GM12878 (cell line): ENCODE results near the gene IHH. TPM values are rescaled to one million over a fixed set of nuclear protein-coding genes. Genes with fewer than 3 reads are reported as not detected.

Experiments
- ATAC-seq: fragments of 200-7000 bp; cut with Tn5 transposase; 3 replicates; pipeline ENCODE4 v1.9.1; 2020; ENCODE audit warnings: mild to moderate bottlenecking, moderate library complexity
- BruUV-seq: library from RNA; stranded (reverse); fragments of 400-500 nt; replicated peaks from 2 replicates; lab custom pipeline; 2021; lab: Mats Ljungman, UMichigan
- CTCF ChIA-PET: fragments of 300-600 bp; sonication (Branson Sonifier 250); formaldehyde crosslinking; extraction: SDS; loops from one replicate; lab custom pipeline; 2021; ENCODE audit warnings: inconsistent platforms; lab: Yijun Ruan, JAX
- POLR2A ChIA-PET: fragments of 350-600 bp; formaldehyde crosslinking; extraction: SDS; loops from one replicate; lab custom pipeline; 2021; ENCODE audit warnings: inconsistent platforms; lab: Charles Lee
- RAD21 ChIA-PET: fragments of 300-600 bp; sonication (Branson Sonifier 250); formaldehyde crosslinking; loops from one replicate; lab custom pipeline; 2023; ENCODE audit warnings: antibody characterized with exemption; ENCODE audit not compliant: unreplicated experiment; lab: Charles Lee
- SMC1A ChIA-PET: fragments of 300-600 bp; sonication (Branson Sonifier 250); formaldehyde crosslinking; loops from one replicate; lab custom pipeline; 2023; ENCODE audit not compliant: unreplicated experiment, uncharacterized antibody; lab: Charles Lee
- DNase-seq: peaks from one replicate; pipeline ENCODE4 v3.0.0-alpha.2; 2011; ENCODE audit warnings: low read depth, low spot score
- FAIRE-seq: peaks from 3 replicates; lab custom pipeline; 2011; peaks lifted over from hg19 to GRCh38; lab: Jason Lieb, UNC
- H2AFZ ChIP-seq: 2 replicates; pipeline ENCODE4 v1.6.0; 2011; ENCODE audit warnings: low read depth, low read length, control low read depth; ENCODE audit not compliant: control insufficient read depth
- H3K27ac ChIP-seq: 2 replicates; pipeline ENCODE4 v1.5.1; 2011; ENCODE audit warnings: control low read depth; ENCODE audit not compliant: control insufficient read depth, insufficient read depth
- H3K27me3 ChIP-seq, 2 experiments: replicated peaks in 1 of 2; 2 replicates each; pipeline versions ENCODE4 v1.6.0 to v1.6.1; 2011; ENCODE audit warnings: low read length in 1 of 2; ENCODE audit not compliant: control insufficient read depth in 2 of 2, insufficient read depth in 2 of 2
- H3K36me3 ChIP-seq, 2 experiments: 2 replicates each; pipeline ENCODE4 v1.5.1; 2011; ENCODE audit warnings: low read length in 1 of 2; ENCODE audit not compliant: control insufficient read depth in 2 of 2, insufficient read depth in 2 of 2
- H3K4me1 ChIP-seq: 2 replicates; pipeline ENCODE4 v1.6.1; 2011; ENCODE audit warnings: mild to moderate bottlenecking, low read length, moderate library complexity, mixed read lengths; ENCODE audit not compliant: control insufficient read depth, insufficient read depth
- H3K4me2 ChIP-seq: 2 replicates; pipeline ENCODE4 v1.6.0; 2011; ENCODE audit warnings: control low read depth; ENCODE audit not compliant: control insufficient read depth, insufficient read depth
- H3K4me3 ChIP-seq: fragments of 200-600 bp; sonication (generic); 2 replicates; pipeline ENCODE4 v1.5.1; 2016
- H3K79me2 ChIP-seq: 2 replicates; pipeline ENCODE4 v1.6.0; 2011; ENCODE audit warnings: low read length; ENCODE audit not compliant: control insufficient read depth, insufficient read depth
- H3K9ac ChIP-seq: 2 replicates; pipeline ENCODE4 v1.8.0; 2011; ENCODE audit warnings: low read length, control low read depth, mixed read lengths; ENCODE audit not compliant: control insufficient read depth, insufficient read depth
- H3K9me3 ChIP-seq: replicated peaks from 3 replicates; pipeline ENCODE4 v1.5.1; 2011; ENCODE audit warnings: mild to moderate bottlenecking, low read length; ENCODE audit not compliant: control insufficient read depth, insufficient read depth
- H4K20me1 ChIP-seq: 2 replicates; pipeline ENCODE4 v1.6.0; 2011; ENCODE audit not compliant: control insufficient read depth, insufficient read depth
- ATF7 ChIP-seq: fragments of 450-650 bp; IDR thresholded peaks from 2 replicates; pipeline ENCODE4 v1.6.1; 2016; ENCODE audit warnings: low read depth, mild to moderate bottlenecking
- BRCA1 ChIP-seq: IDR thresholded peaks from 2 replicates; pipeline ENCODE4 v1.6.1; 2011; ENCODE audit warnings: low read depth, low read length, improper control_type of control experiment
- CHD4 ChIP-seq: fragments of 200-600 bp; sonication (generic); IDR thresholded peaks from 2 replicates; pipeline ENCODE4 v1.6.1; 2016; ENCODE audit warnings: mild to moderate bottlenecking
- ETV6 ChIP-seq, 2 experiments: fragments of 450-650 bp in 1 of 2; IDR thresholded peaks in 1 of 2; conservative IDR thresholded peaks in 1 of 2; 2 replicates each; pipeline ENCODE4 v1.6.1; 2014; ENCODE audit warnings: antibody characterized with exemption in 1 of 2, borderline replicate concordance in 1 of 2, low read depth in 1 of 2, mild to moderate bottlenecking in 1 of 2, moderate library complexity in 1 of 2
- FOXK2 ChIP-seq: fragments of 450-650 bp; IDR thresholded peaks from 2 replicates; pipeline ENCODE4 v1.6.1; 2017; ENCODE audit warnings: mild to moderate bottlenecking, moderate library complexity
- HCFC1 ChIP-seq: fragments of 150-350 bp; IDR thresholded peaks from 2 replicates; pipeline ENCODE4 v1.6.1; 2014; ENCODE audit warnings: low read length
- HDAC6 ChIP-seq: fragments of 200-600 bp; sonication (generic); IDR thresholded peaks from one replicate; pipeline ENCODE4 v1.8.0; 2017; ENCODE audit warnings: antibody characterized with exemption; ENCODE audit not compliant: unreplicated experiment
- IRF4 ChIP-seq: IDR thresholded peaks from 2 replicates; pipeline ENCODE4 v1.6.1; 2011; ENCODE audit warnings: low read depth, low read length
- JUNB ChIP-seq: IDR thresholded peaks from 2 replicates; pipeline ENCODE4 v1.6.1; 2016; ENCODE audit warnings: antibody characterized with exemption, mild to moderate bottlenecking
- MAX ChIP-seq: IDR thresholded peaks from 2 replicates; pipeline ENCODE4 v1.6.1; 2012; ENCODE audit warnings: low read depth, low read length, improper control_type of control experiment
- MXI1 ChIP-seq: fragments of 150-350 bp; IDR thresholded peaks from 2 replicates; pipeline ENCODE4 v1.6.1; 2011; ENCODE audit warnings: low read depth, mild to moderate bottlenecking, inconsistent platforms, low read length, improper control_type of control experiment
- NFXL1 ChIP-seq: fragments of 450-650 bp; IDR thresholded peaks from 2 replicates; pipeline ENCODE4 v1.6.1; 2017; ENCODE audit warnings: antibody characterized with exemption, mild to moderate bottlenecking, borderline replicate concordance
- NFYB ChIP-seq: IDR thresholded peaks from 2 replicates; pipeline ENCODE4 v1.6.1; 2011; ENCODE audit warnings: low read depth, mild to moderate bottlenecking, low read length, improper control_type of control experiment, moderate library complexity; ENCODE audit not compliant: insufficient read depth
- NKRF ChIP-seq: fragments of 450-650 bp; conservative IDR thresholded peaks from 2 replicates; pipeline ENCODE4 v1.6.1; 2017; ENCODE audit warnings: mild to moderate bottlenecking, moderate library complexity
- PKNOX1 ChIP-seq: fragments of 450-650 bp; IDR thresholded peaks from 2 replicates; pipeline ENCODE4 v1.6.1; 2016; ENCODE audit warnings: mild to moderate bottlenecking
- RB1 ChIP-seq: fragments of 450-650 bp; formaldehyde crosslinking; IDR thresholded peaks from 2 replicates; pipeline ENCODE4 v1.6.1; 2017; ENCODE audit warnings: mild to moderate bottlenecking, borderline replicate concordance
- SRF ChIP-seq, 2 experiments: IDR thresholded peaks; 2 replicates each; pipeline ENCODE4 v1.6.1; 2011; ENCODE audit warnings: low read depth in 2 of 2, low read length in 2 of 2, mild to moderate bottlenecking in 1 of 2, moderate library complexity in 1 of 2
- SUZ12 ChIP-seq: fragments of 200-600 bp; sonication (generic); IDR thresholded peaks from one replicate; pipeline ENCODE4 v1.6.1; 2018; ENCODE audit warnings: antibody characterized with exemption, mild to moderate bottlenecking; ENCODE audit not compliant: unreplicated experiment
- ZBTB33 ChIP-seq: fragments of 450-650 bp; IDR thresholded peaks from 2 replicates; pipeline ENCODE4 v1.6.1; 2017; ENCODE audit warnings: mild to moderate bottlenecking
- WGBS: methylation state at CpG from one replicate; pipeline ENCODE4 v1.1.6; 2016; ENCODE audit warnings: low lambda C conversion rate; ENCODE audit not compliant: insufficient replicate concordance, insufficient coverage; ENCODE audit errors: missing lambda C conversion rate; 5-methylcytosine and 5-hydroxymethylcytosine counted together
- in situ Hi-C: fragments of 300-500 bp; cut with MboI; formaldehyde crosslinking; loops from 9 replicates; pipeline ENCODE4 v1.14.3; 2018; ENCODE audit warnings: mixed read lengths
- intact Hi-C: fragments of 100-400 bp; cut with micrococcal nuclease; formaldehyde crosslinking; loops from one replicate; pipeline ENCODE4 v1.14.2; 2022; ENCODE audit not compliant: unreplicated experiment
- polyA plus RNA-seq, 11 experiments: library from polyadenylated mRNA; depleted of rRNA in 4 of 11; unstranded in 6 of 11; stranded (reverse) in 5 of 11; fragments of >200 nt; fragmentation: Nextera tagmentation in 4 of 11; fragmentation: Illumina TruSeq in 1 of 11; extraction: Ambion mirVana in 4 of 11; extraction: Trizol in 1 of 11; gene quantifications; 1 replicate in 1 of 11; 2 replicates in 10 of 11; pipeline versions ENCODE4 v1.2.1 to v1.2.3, GENCODE V29; 2011 to 2016; ENCODE audit warnings: inconsistent platforms in 2 of 11, missing spikeins in 2 of 11, low read depth in 1 of 11
- total RNA-seq, 4 experiments: library from RNA; depleted of rRNA in 3 of 4; stranded (reverse); fragments of >200 nt in 3 of 4; fragmentation: Illumina TruSeq in 1 of 4; extraction: Trizol in 1 of 4; gene quantifications; 2 replicates each; pipeline versions ENCODE4 v1.2.1 to v1.2.3, GENCODE V29; 2013 to 2021

IHH gene
- total and polyA plus RNA-seq, 10 of the 15 experiments (the other 5 are each of a cell fraction or from before 2014, with no cell fraction given) = 0.04 TPM; not detected in 9

- BruUV-seq = no TSS peak
- POLR2A ChIA-PET = interaction anchor here (0.5 kb wide), 1 partner anchor 55 kb away, joined by 5 read pairs; no protein-coding TSS in a partner anchor
- ATAC-seq = no peak
- no peak for DNase-seq
- Histone ChIP-seq H3K4me3 (no peak overlapping the region), H4K20me1 (no peaks in the 10 kb centered on the region), H2AFZ (no peak overlapping the region), H3K79me2 (no peaks in the 10 kb centered on the region), H3K4me1 (peaks cover 14% of the 10 kb centered on the region), H3K9ac (no peak overlapping the region), H3K27me3 (no peaks in the 10 kb centered on the region), H3K9me3 (no peaks in the 10 kb centered on the region), H3K27ac (no peak overlapping the region), H3K4me2 (no peak overlapping the region), H3K36me3 (no peaks in the 10 kb centered on the region)
- in situ Hi-C loops = no loop called here
- intact Hi-C loops = no loop called here
- SMC1A ChIA-PET = interaction anchor here (0.7 to 1.2 kb wide), 2 partner anchors 11 to 15 kb away, joined by 3 read pairs; no protein-coding TSS in a partner anchor
- 59% methylated on average over 4 of the region's 4 CpGs for WGBS
- RAD21 ChIA-PET = interaction anchor here (0.5 kb wide), 1 partner anchor 29 kb away, joined by 3 read pairs; no protein-coding TSS in a partner anchor
- CTCF ChIA-PET = interaction anchor here (1.2 to 26.8 kb wide), 4 partner anchors 8 to 17 kb away, joined by 3 to 365 read pairs (median 6); no protein-coding TSS in a partner anchor
- no peak for FAIRE-seq
- TF ChIP-seq FOXK2 (no peak), SUZ12 (no peak), RB1 (no peak), NFXL1 (no peak), NFYB (no peak), SRF (IDR thresholded peaks at IDR 0.05; ENCODE audit: low read depth in 2 of 2, low read length in 2 of 2) (no peak), CHD4 (no peak), MXI1 (no peak), MAX (no peak), ZBTB33 (no peak), HDAC6 (no peak), ETV6 (conservative IDR thresholded peaks at IDR 0.05 in 1 of 2, IDR thresholded peaks at IDR 0.05 in 1 of 2; ENCODE audit: borderline replicate concordance in 1 of 2, low read depth in 1 of 2) (no peak), IRF4 (no peak), PKNOX1 (no peak), ATF7 (no peak), BRCA1 (no peak), JUNB (no peak), HCFC1 (no peak), NKRF (no peak)
Measured at GRCh38 chr2:219090436-219091299, 29.9 kb upstream of the IHH start.
